Thyroid gland (tissue), 4 donors: Measurements from ENCODE around the gene CHMP2A. TPM values are rescaled to one million over a fixed set of nuclear protein-coding genes. Genes with fewer than 3 reads are reported as not detected.
A peak's percentile ranks its signal among the peaks of the same experiment; 100 is the strongest.
"Not testable (repeated sequence)": the region's sequence is repeated elsewhere in the genome, so short reads cannot be mapped to it uniquely, and the experiment has no call there.

Experiments
- DNase-seq, 2 donors: peaks; one replicate each; pipeline ENCODE4 v3.0.0-alpha.2; 2019
- H3K27ac ChIP-seq, 3 donors: fragments of 200-600 bp; sonication (generic); 1 replicate in 2 of 3; 2 replicates in 1 of 3; pipeline ENCODE4 v1.5.1; 2016 to 2019; ENCODE audit warnings: mild to moderate bottlenecking in 1 of 3, moderate library complexity in 1 of 3
- H3K27me3 ChIP-seq: fragments of 200-600 bp; sonication (generic); one replicate; pipeline ENCODE4 v1.5.1; 2019
- H3K36me3 ChIP-seq, 2 donors: fragments of 200-600 bp; sonication (generic); one replicate each; pipeline ENCODE4 v1.5.1; 2016 to 2019
- H3K4me1 ChIP-seq, 2 donors: fragments of 200-600 bp; sonication (generic); one replicate each; pipeline ENCODE4 v1.5.1; 2017 to 2019
- H3K4me3 ChIP-seq, 3 donors: fragments of 200-600 bp; sonication (generic); replicated peaks in 1 of 3; 1 replicate in 2 of 3; 2 replicates in 1 of 3; pipeline ENCODE4 v1.5.1; 2016; ENCODE audit warnings: mild to moderate bottlenecking in 1 of 3
- H3K9me3 ChIP-seq: fragments of 200-600 bp; sonication (generic); one replicate; pipeline ENCODE4 v1.5.1; 2017
- CTCF ChIP-seq, 6 experiments: fragments of 200-600 bp in 3 of 6; fragments of 450-650 bp in 3 of 6; sonication (generic) in 3 of 6; IDR thresholded peaks; one replicate each; pipeline ENCODE4 v1.5.1; 2016 to 2019; ENCODE audit warnings: antibody characterized with exemption in 6 of 6, mild to moderate bottlenecking in 2 of 6, inconsistent platforms in 1 of 6, moderate library complexity in 1 of 6
- POLR2A ChIP-seq, 2 donors: fragments of 450-650 bp; IDR thresholded peaks; one replicate each; pipeline ENCODE4 v1.6.1; 2017; ENCODE audit warnings: antibody characterized with exemption in 2 of 2, mild to moderate bottlenecking in 2 of 2, moderate library complexity in 1 of 2
- WGBS, 2 donors: methylation state at CpG; one replicate each; pipeline ENCODE4 v1.1.5; 2017; 5-methylcytosine and 5-hydroxymethylcytosine counted together
- intact Hi-C: fragments of 100-400 bp; cut with DNase I; formaldehyde crosslinking; loops from one replicate; pipeline ENCODE4 v1.15.1; 2023
- total RNA-seq, 4 donors: library from RNA; depleted of rRNA; stranded (reverse); fragments of >200 nt; gene quantifications; one replicate each; pipeline ENCODE4 v1.2.3, GENCODE V29; 2016

The CHMP2A gene
- total RNA-seq, 4 donors from 2014 or later, result 123 to 155 (median 148) TPM

GRCh38 chr19:58545286-58546018, 9.5 kb downstream of the CHMP2A start:
- no peak for DNase-seq
- intact Hi-C loops, result no loop called here
- H3K4me1 ChIP-seq, result peaks cover 22 to 23% of the 10 kb centered on the region in 2 donors

GRCh38 chr19:58544591-58545285, 10.2 kb downstream of the CHMP2A start:
- TF ChIP-seq POLR2A (IDR thresholded peaks at IDR 0.05), result no peak
- TF ChIP-seq CTCF (IDR thresholded peaks at IDR 0.05), result peak in 1 of 6 experiments; percentile 2
- H3K27me3 ChIP-seq, result no peaks in the 10 kb centered on the region
- H3K4me3 ChIP-seq, result peak overlapping the region; percentile 45 to 96 (median 85)
- H3K9me3 ChIP-seq, result no peaks in the 10 kb centered on the region
- H3K4me1 ChIP-seq, result peaks cover 22 to 23% of the 10 kb centered on the region in 2 donors
- peak; percentile 43 to 52 for DNase-seq
- H3K27ac ChIP-seq, result peak overlapping the region; percentile 97 to 98 (median 97)
- H3K36me3 ChIP-seq, result peaks cover 28 to 29% of the 10 kb centered on the region in 2 donors
- whole genome bisulfite sequencing, 2 donors, result 0% methylated on average over 8 to 12 of the region's 92 CpGs
- intact Hi-C loops, result no loop called here

More at GRCh38 chr19:58545286-58546018, 9.5 kb downstream of the CHMP2A start:
- Histone ChIP-seq H3K4me3 (peak overlapping the region; percentile 45 to 96 (median 85)), H3K36me3 (peaks cover 35 to 36% of the 10 kb centered on the region in 2 donors), H3K27ac (peak overlapping the region in 2 of 3 donors; percentile 49 to 73), H3K9me3 (no peaks in the 10 kb centered on the region), H3K27me3 (no peaks in the 10 kb centered on the region)
- TF ChIP-seq CTCF (IDR thresholded peaks at IDR 0.05) (no peak), POLR2A (IDR thresholded peaks at IDR 0.05) (no peak)
- 13% methylated on average over 12 to 16 of the region's 21 CpGs for WGBS, 2 donors

GRCh38 chr19:58543826-58544590, 10.9 kb downstream of the CHMP2A start, which contains the start of gene TRIM28:
TRIM28 (plus strand) TSS chr19:58544064; CDS start chr19:58544758, 694 bp downstream.
- intact Hi-C loops, result no loop called here
- peak; percentile 97 for TF ChIP-seq POLR2A (IDR thresholded peaks at IDR 0.05)
- peak in 1 of 6 experiments; percentile 1 for TF ChIP-seq CTCF (IDR thresholded peaks at IDR 0.05)
- WGBS, 2 donors, result 0 to 1% methylated on average over 7 to 23 of the region's 73 CpGs
- H3K27ac ChIP-seq, result peak within 1 kb of the TSS; percentile 97 to 98 (median 97)
- peak; percentile 98 for DNase-seq
- H3K4me3 ChIP-seq, result peak within 1 kb of the TSS; percentile 45 to 96 (median 85)
- peaks cover 21 to 22% of the 10 kb centered on the region in 2 donors for H3K36me3 ChIP-seq
- H3K27me3 ChIP-seq, result no peaks in the 10 kb centered on the region
- no peaks in the 10 kb centered on the region for H3K9me3 ChIP-seq
- H3K4me1 ChIP-seq, result peaks cover 22 to 23% of the 10 kb centered on the region in 2 donors

- DNase-seq, H3K9me3 ChIP-seq, H3K4me3 ChIP-seq, H3K27me3 ChIP-seq, H3K36me3 ChIP-seq, intact Hi-C loops: not testable (repeated sequence)
- Histone ChIP-seq H3K27ac (peak overlapping the region in 2 of 3 donors; percentile 97), H3K4me1 (peaks cover 31 to 33% of the 10 kb centered on the region in 2 donors)
- 66 to 71% methylated on average over 18 of the region's 18 CpGs for WGBS, 2 donors
Observed at GRCh38 chr19:58542641-58543372, 12.1 kb downstream of the CHMP2A start.

- intact Hi-C loops, H3K27ac ChIP-seq, H3K4me3 ChIP-seq, DNase-seq, H3K36me3 ChIP-seq, H3K27me3 ChIP-seq, H3K9me3 ChIP-seq: not testable (repeated sequence)
- peaks cover 15 to 16% of the 10 kb centered on the region in 2 donors for H3K4me1 ChIP-seq
Observed at GRCh38 chr19:58539169-58539559, 15.7 kb downstream of the CHMP2A start.
